H9 (cell line): ENCODE data around the gene ADAM8. TPM values are rescaled to one million over a fixed set of nuclear protein-coding genes. Genes with fewer than 3 reads are reported as not detected.

Experiments used
- DNase-seq: peaks from one replicate; pipeline ENCODE4 v3.0.0-alpha.2; 2017
- H2AFZ ChIP-seq: one replicate; pipeline ENCODE4 v1.6.1; 2013; ENCODE audit warnings: mild to moderate bottlenecking, low read length, control low read depth, moderate library complexity
- H2AK5ac ChIP-seq: 2 replicates; pipeline ENCODE4 v1.6.1; 2013; ENCODE audit warnings: low read length, control low read depth, mixed read lengths; ENCODE audit not compliant: insufficient read length
- H2BK120ac ChIP-seq: one replicate; pipeline ENCODE4 v1.6.1; 2013; ENCODE audit warnings: low read depth, mild to moderate bottlenecking, low read length, control low read depth, inconsistent platforms; ENCODE audit not compliant: poor library complexity, severe bottlenecking
- H2BK12ac ChIP-seq: 2 replicates; pipeline ENCODE4 v1.6.1; 2013; ENCODE audit warnings: low read length, control low read depth, mixed read lengths, low read depth; ENCODE audit not compliant: insufficient read length
- H2BK15ac ChIP-seq: 2 replicates; pipeline ENCODE4 v1.6.1; 2013; ENCODE audit warnings: low read depth, low read length, control low read depth
- H2BK20ac ChIP-seq: one replicate; pipeline ENCODE4 v1.6.1; 2013; ENCODE audit warnings: low read depth, mild to moderate bottlenecking, low read length, control low read depth, inconsistent platforms; ENCODE audit not compliant: poor library complexity, severe bottlenecking
- H2BK5ac ChIP-seq: 2 replicates; pipeline ENCODE4 v1.6.1; 2013; ENCODE audit warnings: low read length, control low read depth, mixed read lengths; ENCODE audit not compliant: insufficient read length
- H3K14ac ChIP-seq: 2 replicates; pipeline ENCODE4 v1.6.1; 2013; ENCODE audit warnings: low read length, control low read depth; ENCODE audit not compliant: insufficient read depth
- H3K18ac ChIP-seq: 2 replicates; pipeline ENCODE4 v1.6.1; 2013; ENCODE audit warnings: low read depth, mild to moderate bottlenecking, mixed read lengths, low read length, control low read depth; ENCODE audit not compliant: insufficient read length
- H3K23ac ChIP-seq: 2 replicates; pipeline ENCODE4 v1.6.1; 2013; ENCODE audit warnings: low read length, control low read depth, mixed read lengths, low read depth; ENCODE audit not compliant: insufficient read length
- H3K23me2 ChIP-seq: 2 replicates; pipeline ENCODE4 v1.6.1; 2013; ENCODE audit warnings: low read depth, mild to moderate bottlenecking, mixed read lengths, low read length, control low read depth; ENCODE audit not compliant: insufficient read length, poor library complexity, severe bottlenecking
- H3K27ac ChIP-seq: 2 replicates; pipeline ENCODE4 v1.5.1; 2013; ENCODE audit warnings: low read length, control low read depth, mixed read lengths, low read depth; ENCODE audit not compliant: insufficient read length
- H3K27me3 ChIP-seq: 2 replicates; pipeline ENCODE4 v1.6.1; 2013; ENCODE audit warnings: low read length, control low read depth, inconsistent platforms; ENCODE audit not compliant: insufficient read depth
- H3K4ac ChIP-seq: 2 replicates; pipeline ENCODE4 v1.6.1; 2013; ENCODE audit warnings: low read depth, mild to moderate bottlenecking, control low read depth, inconsistent platforms, low read length, moderate library complexity
- H3K4me1 ChIP-seq: 2 replicates; pipeline ENCODE4 v1.6.1; 2013; ENCODE audit warnings: low read length, control low read depth, inconsistent platforms; ENCODE audit not compliant: insufficient read depth
- H3K4me2 ChIP-seq: 2 replicates; pipeline ENCODE4 v1.6.1; 2013; ENCODE audit warnings: low read length, control low read depth, mixed read lengths; ENCODE audit not compliant: insufficient read length, insufficient read depth
- H3K56ac ChIP-seq: 2 replicates; pipeline ENCODE4 v1.6.1; 2013; ENCODE audit warnings: low read depth, mild to moderate bottlenecking, mixed read lengths, low read length, control low read depth; ENCODE audit not compliant: insufficient read length
- H3K79me1 ChIP-seq: 2 replicates; pipeline ENCODE4 v1.6.1; 2013; ENCODE audit warnings: low read depth, mild to moderate bottlenecking, moderate library complexity, low read length, control low read depth, inconsistent platforms; ENCODE audit not compliant: insufficient read depth, poor library complexity, severe bottlenecking
- H3K79me2 ChIP-seq: 2 replicates; pipeline ENCODE4 v1.6.1; 2013; ENCODE audit warnings: low read length, control low read depth, inconsistent platforms; ENCODE audit not compliant: insufficient read depth
- H3K9ac ChIP-seq: 2 replicates; pipeline ENCODE4 v1.6.1; 2013; ENCODE audit warnings: low read length, control low read depth, mixed read lengths; ENCODE audit not compliant: insufficient read length; ENCODE audit errors: extremely low read depth
- H3K9me3 ChIP-seq: one replicate; pipeline ENCODE4 v1.6.1; 2013; ENCODE audit warnings: low read depth, low read length, inconsistent platforms; ENCODE audit not compliant: control insufficient read depth
- H3T11ph ChIP-seq: one replicate; pipeline ENCODE4 v1.6.1; 2013; ENCODE audit warnings: mild to moderate bottlenecking, low read length, control low read depth, inconsistent platforms
- H4K20me1 ChIP-seq: one replicate; pipeline ENCODE4 v1.6.1; 2013; ENCODE audit not compliant: control insufficient read depth, insufficient read length, insufficient read depth
- H4K5ac ChIP-seq: 2 replicates; pipeline ENCODE4 v1.6.1; 2013; ENCODE audit warnings: low read depth, mild to moderate bottlenecking, mixed read lengths, low read length, control low read depth; ENCODE audit not compliant: insufficient read length
- H4K8ac ChIP-seq: replicated peaks from 2 replicates; pipeline ENCODE4 v1.6.1; 2013; ENCODE audit warnings: low read length, control low read depth, mixed read lengths, low read depth; ENCODE audit not compliant: insufficient read length
- H4K91ac ChIP-seq: 2 replicates; pipeline ENCODE4 v1.6.1; 2013; ENCODE audit warnings: low read depth, mild to moderate bottlenecking, moderate library complexity, mixed read lengths, low read length, control low read depth; ENCODE audit not compliant: insufficient read length
- H3K27ac Mint-ChIP-seq, 3 experiments: 2 replicates in 2 of 3; 3 replicates in 1 of 3; pipeline ENCODE4 v1.8.0; 2020 to 2021; ENCODE audit warnings: mixed read lengths in 3 of 3, mild to moderate bottlenecking in 1 of 3, moderate library complexity in 1 of 3
- H3K27me3 Mint-ChIP-seq: 2 replicates; pipeline ENCODE4 v1.8.0; 2021; ENCODE audit warnings: low read depth, mild to moderate bottlenecking, moderate library complexity, mixed read lengths
- H3K36me3 Mint-ChIP-seq, 3 experiments: 2 replicates in 2 of 3; 3 replicates in 1 of 3; pipeline ENCODE4 v1.8.0; 2020 to 2021; ENCODE audit warnings: low read depth in 3 of 3, mixed read lengths in 3 of 3; ENCODE audit not compliant: insufficient read depth in 1 of 3
- H3K4me1 Mint-ChIP-seq, 2 experiments: 2 replicates each; pipeline ENCODE4 v1.8.0; 2020; ENCODE audit warnings: mixed read lengths in 2 of 2
- H3K4me3 Mint-ChIP-seq, 2 experiments: 2 replicates in 1 of 2; 3 replicates in 1 of 2; pipeline ENCODE4 v1.8.0; 2020 to 2021; ENCODE audit warnings: mild to moderate bottlenecking in 2 of 2, mixed read lengths in 2 of 2, moderate library complexity in 1 of 2
- H3K9me3 Mint-ChIP-seq, 2 experiments: 2 replicates in 1 of 2; 3 replicates in 1 of 2; pipeline ENCODE4 v1.8.0; 2020; ENCODE audit warnings: mild to moderate bottlenecking in 2 of 2, mixed read lengths in 2 of 2, moderate library complexity in 1 of 2
- WGBS: extraction: QIAGEN DNeasy Blood & Tissue Kit; methylation state at CpG from one replicate; pipeline ENCODE4 v1.1.7; 2013; ENCODE audit warnings: missing lambda C conversion rate, low lambda C conversion rate, mixed read lengths; ENCODE audit not compliant: insufficient read length; ENCODE audit errors: extremely low coverage; 5-methylcytosine and 5-hydroxymethylcytosine counted together
- total RNA-seq: library from RNA; stranded (reverse); gene quantifications from 2 replicates; pipeline ENCODE4 v1.2.1, GENCODE V29; 2021
- TF ChIP-seq, protein P1 (sequence below): fragments of 200-600 bp; sonication (generic); conservative IDR thresholded peaks from 3 replicates; pipeline ENCODE4 v1.8.0; 2021; ENCODE audit warnings: antibody characterized with exemption, mild to moderate bottlenecking

ADAM8 gene
- total RNA-seq, 1 experiment from 2014 or later, result 5.4 TPM

DNA sequence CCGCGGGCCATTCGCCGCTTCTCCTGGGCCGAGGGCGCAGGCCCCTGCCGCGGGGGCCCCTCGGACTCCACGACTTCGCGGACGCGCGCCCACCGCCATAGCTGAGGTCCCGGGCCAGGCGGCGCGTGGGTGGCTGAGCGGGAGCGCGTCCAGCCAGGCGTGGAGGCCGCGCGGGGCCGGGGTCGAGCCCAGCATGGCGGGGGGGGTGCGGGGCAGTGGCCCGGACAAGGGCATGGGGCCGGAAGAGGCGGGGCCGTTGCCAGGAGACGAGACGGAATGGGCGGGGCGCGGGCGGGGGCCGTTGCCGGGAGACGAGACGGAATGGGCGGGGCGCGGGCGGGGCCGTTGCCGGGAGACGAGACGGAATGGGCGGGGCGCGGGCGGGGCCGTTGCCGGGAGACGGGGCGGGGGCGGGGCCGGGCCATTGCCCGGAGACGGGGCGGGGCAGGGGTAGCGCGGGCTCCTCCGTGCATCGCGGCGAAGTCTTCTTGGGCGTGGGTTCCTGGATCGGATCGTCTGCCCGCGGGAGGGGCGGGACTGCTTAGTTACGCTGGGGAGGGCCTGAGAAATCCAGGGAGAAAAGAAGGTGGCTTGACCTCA lies 14.8 kb downstream of the ADAM8 start:
- Histone ChIP-seq H3K4me1 (no peaks in the 10 kb centered on the region), H4K91ac (no peak overlapping the region), H3K4ac (no peak overlapping the region), H3K4me2 (peak overlapping the region; percentile 52), H3K27ac (no peak overlapping the region), H3T11ph (no peak overlapping the region), H3K23me2 (peaks cover 7% of the 10 kb centered on the region), H3K9me3 (no peaks in the 10 kb centered on the region), H2BK12ac (no peak overlapping the region), H2BK5ac (no peak overlapping the region), H3K23ac (no peak overlapping the region), H3K79me2 (no peaks in the 10 kb centered on the region), H2BK120ac (no peak overlapping the region), H3K14ac (no peak overlapping the region), H2BK20ac (no peak overlapping the region), H4K8ac (no peak overlapping the region), H3K9ac (no peak overlapping the region), H3K18ac (no peak overlapping the region), H4K5ac (no peak overlapping the region), H3K79me1 (no peaks in the 10 kb centered on the region), H2AFZ (no peak overlapping the region), H4K20me1 (peaks cover 3% of the 10 kb centered on the region), H3K27me3 (no peaks in the 10 kb centered on the region; the same call in 1 of the 2 replicates), H3K56ac (no peak overlapping the region), H2AK5ac (no peak overlapping the region), H2BK15ac (no peak overlapping the region)
- H3K27ac Mint-ChIP-seq, result no peak overlapping the region
- no CpG with 5 or more reads among the region's 79 CpGs for WGBS
- peaks cover 11 to 28% of the 10 kb centered on the region in 2 experiments for H3K4me1 Mint-ChIP-seq
- DNase-seq, result peak; percentile 69
- no peaks in the 10 kb centered on the region for H3K36me3 Mint-ChIP-seq
- H3K4me3 Mint-ChIP-seq, result peak overlapping the region; percentile 66 to 79
- no peaks in the 10 kb centered on the region for H3K9me3 Mint-ChIP-seq
- TF ChIP-seq, protein P1, sequence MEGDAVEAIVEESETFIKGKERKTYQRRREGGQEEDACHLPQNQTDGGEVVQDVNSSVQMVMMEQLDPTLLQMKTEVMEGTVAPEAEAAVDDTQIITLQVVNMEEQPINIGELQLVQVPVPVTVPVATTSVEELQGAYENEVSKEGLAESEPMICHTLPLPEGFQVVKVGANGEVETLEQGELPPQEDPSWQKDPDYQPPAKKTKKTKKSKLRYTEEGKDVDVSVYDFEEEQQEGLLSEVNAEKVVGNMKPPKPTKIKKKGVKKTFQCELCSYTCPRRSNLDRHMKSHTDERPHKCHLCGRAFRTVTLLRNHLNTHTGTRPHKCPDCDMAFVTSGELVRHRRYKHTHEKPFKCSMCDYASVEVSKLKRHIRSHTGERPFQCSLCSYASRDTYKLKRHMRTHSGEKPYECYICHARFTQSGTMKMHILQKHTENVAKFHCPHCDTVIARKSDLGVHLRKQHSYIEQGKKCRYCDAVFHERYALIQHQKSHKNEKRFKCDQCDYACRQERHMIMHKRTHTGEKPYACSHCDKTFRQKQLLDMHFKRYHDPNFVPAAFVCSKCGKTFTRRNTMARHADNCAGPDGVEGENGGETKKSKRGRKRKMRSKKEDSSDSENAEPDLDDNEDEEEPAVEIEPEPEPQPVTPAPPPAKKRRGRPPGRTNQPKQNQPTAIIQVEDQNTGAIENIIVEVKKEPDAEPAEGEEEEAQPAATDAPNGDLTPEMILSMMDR, result no peak
- H3K27me3 Mint-ChIP-seq, result peaks cover 19% of the 10 kb centered on the region
